WTC11 (cell line): ENCODE results near the gene RASA4. TPM values are rescaled to one million over a fixed set of nuclear protein-coding genes. Genes with fewer than 3 reads are reported as not detected.
"Not testable (repeated sequence)": the region's sequence is repeated elsewhere in the genome, so short reads cannot be mapped to it uniquely, and the experiment has no call there.

Experiments
- ATAC-seq: fragments of 200-7000 bp; cut with Tn5 transposase; 2 replicates; pipeline ENCODE4 v1.10.0; 2021; ENCODE audit warnings: mild to moderate bottlenecking, moderate library complexity
- CTCF ChIA-PET: fragments of 300-600 bp; sonication (Branson Sonifier 250); formaldehyde crosslinking; loops from one replicate; lab custom pipeline; 2021; ENCODE audit warnings: antibody characterized with exemption; lab: Charles Lee
- POLR2A ChIA-PET: fragments of 350-600 bp; sonication (Branson Sonifier 250); formaldehyde crosslinking; loops from one replicate; lab custom pipeline; 2021; ENCODE audit warnings: antibody characterized with exemption; lab: Charles Lee
- DNase-seq: peaks from one replicate; pipeline ENCODE4 v3.0.0; 2021; ENCODE audit warnings: low spot score
- H3K27ac Mint-ChIP-seq: 2 replicates; pipeline ENCODE4 v1.8.0; 2021; ENCODE audit warnings: mixed read lengths
- H3K27me3 Mint-ChIP-seq: 2 replicates; pipeline ENCODE4 v1.8.0; 2021; ENCODE audit warnings: low read depth, mild to moderate bottlenecking, moderate library complexity, mixed read lengths
- H3K36me3 Mint-ChIP-seq: 2 replicates; pipeline ENCODE4 v1.8.0; 2021; ENCODE audit warnings: mixed read lengths
- H3K4me1 Mint-ChIP-seq: 2 replicates; pipeline ENCODE4 v1.8.0; 2022; ENCODE audit warnings: mixed read lengths
- H3K4me3 Mint-ChIP-seq: 2 replicates; pipeline ENCODE4 v1.8.0; 2021; ENCODE audit warnings: mild to moderate bottlenecking, moderate library complexity, mixed read lengths
- H3K9me3 Mint-ChIP-seq: 2 replicates; pipeline ENCODE4 v1.8.0; 2021; ENCODE audit warnings: mixed read lengths
- CTCF ChIP-seq: fragments of 200-600 bp; IDR thresholded peaks from 2 replicates; pipeline ENCODE4 v1.8.0; 2022; ENCODE audit warnings: antibody characterized with exemption
- total RNA-seq: library from RNA; stranded (reverse); gene quantifications from 3 replicates; pipeline ENCODE4 v1.2.3, GENCODE V29; 2021

The RASA4 gene
- total RNA-seq, 1 experiment from 2014 or later: 11.2 TPM

GRCh38 chr7:102572261-102573239 lies 44.0 kb downstream of the RASA4 start, which contains the start of gene POLR2J3:
Gene POLR2J3, minus strand, starts transcription at chr7:102572583. Its CDS starts 62 bp downstream, at chr7:102572521.
- H3K27ac Mint-ChIP-seq, CTCF ChIA-PET, H3K36me3 Mint-ChIP-seq, H3K27me3 Mint-ChIP-seq, H3K4me1 Mint-ChIP-seq, POLR2A ChIA-PET, H3K9me3 Mint-ChIP-seq: not testable (repeated sequence)
- ATAC-seq (peak; percentile 92), DNase-seq (peak; percentile 99)
- TF ChIP-seq CTCF: peak; percentile 30; the same call in 1 of the 2 replicates
- H3K4me3 Mint-ChIP-seq: peak within 1 kb of the TSS; percentile 81

GRCh38 chr7:102568620-102569019 lies 47.9 kb downstream of the RASA4 start:
- H3K4me3 Mint-ChIP-seq, POLR2A ChIA-PET, H3K9me3 Mint-ChIP-seq, H3K27me3 Mint-ChIP-seq, H3K36me3 Mint-ChIP-seq, ATAC-seq, DNase-seq, CTCF ChIA-PET, H3K27ac Mint-ChIP-seq, H3K4me1 Mint-ChIP-seq: not testable (repeated sequence)

GRCh38 chr7:102550808-102551422 lies 65.6 kb downstream of the RASA4 start, which contains the start of gene SPDYE2:
Gene SPDYE2, plus strand, starts transcription at chr7:102551226. Its CDS starts 2,030 bp downstream, at chr7:102553256.
- peak; percentile 30 for ATAC-seq
- POLR2A ChIA-PET, H3K9me3 Mint-ChIP-seq, CTCF ChIA-PET, DNase-seq, H3K27ac Mint-ChIP-seq, H3K36me3 Mint-ChIP-seq, H3K27me3 Mint-ChIP-seq, H3K4me1 Mint-ChIP-seq, H3K4me3 Mint-ChIP-seq: not testable (repeated sequence)

GRCh38 chr7:102546353-102546752 lies 70.2 kb downstream of the RASA4 start:
- CTCF ChIA-PET: not testable (repeated sequence)

GRCh38 chr7:102545288-102545687 lies 71.3 kb downstream of the RASA4 start:
- H3K4me3 Mint-ChIP-seq, H3K27ac Mint-ChIP-seq, H3K27me3 Mint-ChIP-seq, DNase-seq, ATAC-seq, H3K9me3 Mint-ChIP-seq, H3K4me1 Mint-ChIP-seq, CTCF ChIA-PET, POLR2A ChIA-PET, H3K36me3 Mint-ChIP-seq: not testable (repeated sequence)

More at GRCh38 chr7:102546353-102546752, 70.2 kb downstream of the RASA4 start:
- H3K27me3 Mint-ChIP-seq, ATAC-seq, H3K4me1 Mint-ChIP-seq, DNase-seq, H3K36me3 Mint-ChIP-seq, POLR2A ChIA-PET, H3K27ac Mint-ChIP-seq, H3K9me3 Mint-ChIP-seq, H3K4me3 Mint-ChIP-seq: not testable (repeated sequence)

- H3K4me3 Mint-ChIP-seq, ATAC-seq, H3K9me3 Mint-ChIP-seq, H3K4me1 Mint-ChIP-seq, H3K27me3 Mint-ChIP-seq, CTCF ChIA-PET, H3K27ac Mint-ChIP-seq, POLR2A ChIA-PET, DNase-seq, H3K36me3 Mint-ChIP-seq: not testable (repeated sequence)
Measured at GRCh38 chr7:102544372-102544771, 72.2 kb downstream of the RASA4 start.

GRCh38 chr7:102543596-102543995 lies 73.0 kb downstream of the RASA4 start, which contains the start of gene UPK3BL2:
Gene UPK3BL2, minus strand, starts transcription at chr7:102543696. Its CDS starts 60 bp downstream, at chr7:102543636.
- H3K27ac Mint-ChIP-seq, H3K27me3 Mint-ChIP-seq, H3K9me3 Mint-ChIP-seq, H3K4me1 Mint-ChIP-seq, POLR2A ChIA-PET, H3K4me3 Mint-ChIP-seq, DNase-seq, CTCF ChIA-PET, H3K36me3 Mint-ChIP-seq: not testable (repeated sequence)
- peak; percentile 15 for ATAC-seq

GRCh38 chr7:102542771-102543170 lies 73.8 kb downstream of the RASA4 start:
- CTCF ChIA-PET, H3K27ac Mint-ChIP-seq, H3K9me3 Mint-ChIP-seq, DNase-seq, ATAC-seq, H3K36me3 Mint-ChIP-seq, POLR2A ChIA-PET, H3K4me3 Mint-ChIP-seq, H3K27me3 Mint-ChIP-seq, H3K4me1 Mint-ChIP-seq: not testable (repeated sequence)

GRCh38 chr7:102542083-102542482 lies 74.5 kb downstream of the RASA4 start:
- CTCF ChIA-PET, H3K9me3 Mint-ChIP-seq, H3K27ac Mint-ChIP-seq, H3K27me3 Mint-ChIP-seq, DNase-seq, ATAC-seq, H3K36me3 Mint-ChIP-seq, H3K4me3 Mint-ChIP-seq, H3K4me1 Mint-ChIP-seq, POLR2A ChIA-PET: not testable (repeated sequence)

- CTCF ChIA-PET, H3K27ac Mint-ChIP-seq, H3K4me1 Mint-ChIP-seq, DNase-seq, H3K36me3 Mint-ChIP-seq, POLR2A ChIA-PET, H3K4me3 Mint-ChIP-seq, H3K9me3 Mint-ChIP-seq, H3K27me3 Mint-ChIP-seq, ATAC-seq: not testable (repeated sequence)
Measured at GRCh38 chr7:102540604-102541003, 76.0 kb downstream of the RASA4 start.

GRCh38 chr7:102535062-102535615 lies 81.4 kb downstream of the RASA4 start:
- H3K4me1 Mint-ChIP-seq, ATAC-seq, H3K36me3 Mint-ChIP-seq, CTCF ChIA-PET, H3K27me3 Mint-ChIP-seq, H3K9me3 Mint-ChIP-seq, H3K4me3 Mint-ChIP-seq, POLR2A ChIA-PET, H3K27ac Mint-ChIP-seq, DNase-seq: not testable (repeated sequence)
